G401.6 (cell line): ENCODE results near the gene CD34.

Experiments used
- FAIRE-seq: peaks from 2 replicates; lab custom pipeline; 2012; peaks lifted over from hg19 to GRCh38; lab: Jason Lieb, UNC

The CD34 gene

DNA sequence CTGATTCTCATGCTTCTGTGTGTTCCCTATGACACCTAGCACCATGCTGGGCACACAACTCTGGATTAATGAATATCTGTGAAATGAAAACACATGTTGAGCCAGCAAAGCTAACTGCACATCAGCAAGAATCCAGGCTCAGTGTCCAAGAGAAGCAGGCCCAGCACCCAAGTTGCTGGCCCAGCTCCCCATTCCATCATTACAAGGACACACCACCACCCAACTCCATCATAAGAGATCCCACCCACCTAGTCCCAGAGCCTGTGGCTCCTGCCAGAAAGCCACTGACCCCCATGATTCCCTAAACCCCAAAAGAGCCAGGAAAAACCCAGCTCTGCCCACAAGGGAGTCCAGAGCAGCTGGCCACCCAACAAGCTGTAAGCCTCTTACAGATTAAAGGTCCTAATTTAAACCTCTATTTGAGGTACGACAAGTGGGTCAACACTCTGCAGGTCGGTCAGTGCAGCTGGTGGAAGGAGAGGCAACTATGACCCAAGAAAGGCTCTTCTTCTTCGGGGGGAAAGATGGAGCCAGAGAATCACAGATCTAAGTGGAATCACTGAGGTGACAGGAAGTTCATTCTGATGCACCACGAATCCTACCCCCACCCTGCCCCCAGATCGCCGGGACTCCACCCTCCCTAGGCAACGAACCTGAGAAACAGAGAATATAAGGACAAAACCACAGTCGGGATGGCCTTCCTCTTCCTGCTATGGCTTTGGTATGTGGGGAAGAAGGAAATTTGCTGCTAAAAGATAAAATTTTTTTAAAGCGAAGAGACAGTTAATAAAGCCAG, 58.2 kb downstream of the CD34 start:
- FAIRE-seq = no peak

DNA sequence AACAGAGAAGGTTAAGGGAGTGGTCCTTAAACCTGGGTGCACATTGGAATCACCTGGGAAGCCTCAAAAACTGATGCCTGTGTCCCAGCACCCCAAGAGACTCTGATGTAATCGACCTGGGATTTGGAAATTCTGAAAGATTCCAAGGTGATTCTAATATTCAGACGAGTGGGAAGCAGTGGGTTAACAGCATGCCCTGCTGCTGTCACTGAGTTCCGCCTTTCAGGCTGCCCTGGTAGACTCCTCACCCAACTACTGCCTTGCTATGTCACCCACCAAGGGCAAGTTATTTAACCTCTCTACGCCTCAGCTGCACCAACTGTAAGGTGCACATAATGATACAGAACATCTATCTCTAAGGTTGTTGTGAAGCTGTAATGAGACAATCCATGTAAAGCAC, 59.2 kb downstream of the CD34 start:
- no peak for FAIRE-seq

DNA sequence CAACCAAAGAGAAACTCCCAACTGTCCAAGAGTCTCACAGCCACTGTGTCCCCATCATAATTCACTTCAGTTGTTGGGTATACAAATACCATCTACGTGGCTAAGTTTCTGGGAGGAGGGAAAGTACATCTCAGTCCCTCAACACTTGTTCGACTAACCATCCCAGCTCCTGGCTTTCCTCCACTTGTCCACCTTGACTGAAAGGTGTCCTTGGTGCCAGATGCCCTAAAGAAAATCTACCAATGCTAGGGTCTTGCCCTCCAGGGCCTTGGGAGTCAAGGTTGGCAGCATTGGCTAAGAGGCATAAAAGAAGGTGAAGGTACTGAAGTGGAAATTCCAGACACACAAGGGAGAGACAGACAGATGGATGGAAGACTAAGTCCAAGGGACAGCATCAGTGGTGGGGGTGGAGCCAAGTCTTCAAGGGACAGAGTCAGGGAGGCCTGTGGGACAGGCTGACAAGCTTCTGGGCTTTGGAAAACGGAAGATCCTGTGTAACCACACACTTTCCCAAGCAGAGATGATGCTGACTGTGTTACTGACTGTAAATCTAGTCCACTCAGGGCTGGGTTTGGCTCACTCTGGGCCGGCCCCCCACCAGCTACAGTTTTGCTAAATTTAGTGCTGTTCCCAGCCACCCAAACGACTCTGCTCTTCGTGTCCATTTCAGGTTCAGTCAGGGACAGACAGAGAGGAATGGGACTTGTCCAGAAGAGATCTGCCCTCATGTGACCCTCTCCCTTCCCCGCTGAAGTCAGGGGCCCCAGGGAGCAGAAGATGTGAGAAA, 60.1 kb downstream of the CD34 start:
- no peak for FAIRE-seq

DNA sequence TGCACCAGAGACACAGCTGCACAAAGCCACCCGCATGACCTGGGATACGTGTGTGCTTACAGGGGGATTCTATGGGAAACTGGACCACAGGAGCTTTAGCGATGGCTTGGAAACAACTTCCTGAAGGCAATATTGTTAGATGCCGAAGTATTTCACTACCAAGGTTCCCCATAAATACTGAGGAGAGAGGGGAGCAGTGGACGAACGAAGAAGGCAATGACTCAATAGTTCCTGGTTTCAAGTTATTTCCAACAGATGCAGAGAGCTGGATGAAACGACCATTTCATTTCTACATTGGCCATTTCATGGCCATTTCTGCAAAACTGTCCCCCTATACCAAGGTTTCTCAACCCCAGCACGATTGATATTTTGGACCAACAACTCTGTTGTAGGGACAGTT, 61.3 kb downstream of the CD34 start:
- FAIRE-seq = no peak

DNA sequence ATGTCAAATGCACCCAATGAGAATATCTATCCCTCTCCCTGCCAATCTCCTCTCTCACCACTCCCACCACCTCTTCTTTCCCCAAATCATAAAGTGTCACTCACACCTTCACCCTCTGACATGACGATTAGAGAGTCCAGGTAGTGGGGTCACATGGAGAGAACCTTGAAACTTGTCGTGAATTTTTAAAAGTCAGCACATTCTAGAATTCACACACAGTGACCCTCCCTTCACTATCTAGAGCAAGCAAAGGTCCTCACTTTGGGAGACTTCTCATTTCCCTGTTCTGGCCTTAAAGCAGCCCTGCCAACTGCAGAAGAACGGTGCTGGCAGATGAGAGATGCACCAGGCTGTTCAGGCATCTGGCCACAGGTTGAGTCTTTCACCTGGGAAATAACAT, 61.9 kb downstream of the CD34 start:
- no peak for FAIRE-seq

DNA sequence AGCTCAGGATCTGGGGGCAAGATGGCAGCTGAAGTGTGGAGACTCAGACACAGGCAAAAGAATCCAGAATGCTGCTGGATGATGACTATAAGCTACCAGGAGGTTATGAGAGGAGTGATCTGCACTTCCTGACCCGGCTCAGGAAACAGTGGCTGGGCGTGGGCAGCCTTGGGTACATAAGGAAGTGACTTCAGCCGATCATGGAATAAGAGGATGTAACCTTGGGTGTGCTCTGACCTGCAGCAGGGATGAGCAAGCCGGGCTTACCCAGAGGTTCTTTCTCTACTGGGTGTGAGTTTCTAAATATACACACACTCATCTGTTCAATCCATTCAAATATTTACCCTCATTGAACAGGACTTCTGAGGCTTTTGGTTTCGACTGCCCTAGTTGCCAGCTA, 62.7 kb downstream of the CD34 start:
- no peak for FAIRE-seq

DNA sequence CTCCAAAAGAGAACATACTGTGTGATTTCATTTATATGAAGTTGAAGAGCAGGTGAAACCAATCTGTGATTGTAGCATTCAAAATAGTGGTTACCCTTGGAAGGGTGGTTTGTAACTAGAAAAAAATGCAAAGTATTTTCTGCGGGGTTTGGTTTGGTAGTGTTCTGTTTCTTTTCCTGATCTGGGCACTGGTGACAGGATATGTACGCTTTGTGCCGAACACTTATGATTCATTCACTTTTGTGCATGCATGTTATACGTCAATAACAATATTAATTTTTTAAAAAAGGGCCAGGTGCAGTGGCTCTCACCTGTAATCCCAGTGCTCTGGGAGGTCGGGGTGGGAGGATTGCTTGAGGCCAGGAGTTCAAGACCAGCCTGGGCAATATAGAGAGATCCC, 63.8 kb downstream of the CD34 start:
- FAIRE-seq = no peak

DNA sequence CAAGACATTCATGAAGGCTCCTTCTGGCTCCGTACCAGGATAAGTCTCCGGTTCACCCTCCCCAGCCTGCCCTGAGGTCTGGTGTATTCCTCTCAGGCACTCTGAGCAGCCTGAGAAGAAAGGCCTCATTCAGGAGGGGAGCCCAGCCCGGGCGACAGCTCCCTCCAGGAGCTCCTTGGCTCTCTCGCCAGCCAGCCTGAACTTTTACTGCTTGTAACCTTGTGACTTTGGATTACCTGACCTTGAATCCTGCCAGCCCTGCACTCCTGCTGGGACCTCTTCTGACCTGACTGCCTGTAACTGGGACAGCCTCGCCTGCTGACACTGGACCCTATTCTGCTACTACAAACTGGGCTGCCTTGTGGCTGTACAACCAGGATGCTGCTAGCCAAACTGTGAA, 65.8 kb downstream of the CD34 start:
- no peak for FAIRE-seq

DNA sequence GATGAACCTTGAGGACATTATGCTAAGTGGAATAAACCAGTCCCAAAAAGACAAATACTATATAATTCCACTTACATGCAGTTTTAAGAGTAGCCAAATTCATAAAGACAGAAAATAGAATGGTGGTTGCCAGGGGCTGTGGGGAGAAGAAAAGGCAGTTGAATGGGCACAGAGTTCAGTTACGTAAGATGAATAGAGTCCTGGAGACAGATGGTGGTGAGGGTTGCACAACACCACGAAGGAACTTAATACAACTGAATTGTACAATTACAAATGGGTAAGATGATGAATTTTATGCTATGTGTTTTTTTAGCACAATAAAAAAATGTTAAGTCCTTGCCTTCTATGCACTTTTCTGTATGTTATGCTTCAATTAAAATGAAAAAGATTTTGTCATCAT, 66.6 kb downstream of the CD34 start:
- FAIRE-seq = no peak

DNA sequence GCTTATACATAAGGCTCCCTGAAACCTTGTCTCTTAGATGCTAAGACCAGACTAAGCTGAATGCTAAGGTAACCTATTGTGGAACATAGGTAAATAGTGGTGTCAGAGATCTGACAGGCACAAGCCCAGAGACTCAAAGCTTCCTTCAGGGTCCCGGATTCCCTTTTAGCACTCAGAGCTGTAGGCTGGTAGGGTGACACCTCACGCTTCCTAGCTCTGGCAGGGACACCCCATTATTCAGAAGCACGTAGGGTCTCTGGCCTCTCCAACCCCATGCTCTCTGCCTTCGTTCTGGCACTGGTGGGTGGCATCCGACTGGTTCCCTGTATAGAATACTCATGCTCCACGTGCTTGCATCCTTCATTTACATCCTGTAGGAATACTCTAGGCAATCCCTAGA, 68.4 kb downstream of the CD34 start:
- FAIRE-seq = no peak

DNA sequence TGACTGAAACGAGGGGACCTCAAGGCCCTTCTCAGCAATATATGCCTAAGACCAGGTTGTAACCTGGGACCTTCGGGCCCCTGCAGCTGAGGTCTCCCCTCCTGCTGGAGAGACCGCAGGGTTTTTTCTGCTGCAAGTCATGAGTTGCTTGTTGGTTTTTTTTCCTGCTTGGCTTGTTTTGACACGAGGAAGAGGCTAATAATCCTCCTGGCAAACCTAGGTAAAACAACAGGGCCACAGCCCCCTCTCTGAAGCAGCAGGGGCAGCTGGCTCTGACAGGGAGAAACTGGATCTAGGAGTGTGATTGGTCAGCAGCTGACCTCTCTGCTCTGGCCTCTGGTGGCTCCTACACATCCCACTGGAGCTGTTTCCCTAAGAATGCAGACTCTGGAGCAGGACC, 69.0 kb downstream of the CD34 start:
- no peak for FAIRE-seq

DNA sequence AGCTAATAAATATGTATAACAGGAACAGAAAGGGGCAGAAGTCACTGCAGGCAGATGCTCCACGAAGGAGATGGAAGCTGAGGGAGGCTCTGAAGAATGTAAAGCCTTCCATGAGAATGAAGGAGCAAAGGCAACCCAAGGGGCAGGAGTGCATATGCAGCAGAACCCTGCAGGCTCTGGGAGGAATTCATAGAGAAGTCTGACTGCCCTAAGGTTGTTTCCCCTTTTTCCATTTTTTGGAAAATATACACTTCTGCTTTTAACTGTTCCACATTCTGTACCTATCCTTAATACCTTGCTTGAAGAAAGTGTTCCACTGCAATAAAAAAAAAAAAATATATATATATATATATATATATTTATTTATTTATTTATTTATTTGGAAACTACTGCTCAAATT, 69.6 kb downstream of the CD34 start:
- no peak for FAIRE-seq

DNA sequence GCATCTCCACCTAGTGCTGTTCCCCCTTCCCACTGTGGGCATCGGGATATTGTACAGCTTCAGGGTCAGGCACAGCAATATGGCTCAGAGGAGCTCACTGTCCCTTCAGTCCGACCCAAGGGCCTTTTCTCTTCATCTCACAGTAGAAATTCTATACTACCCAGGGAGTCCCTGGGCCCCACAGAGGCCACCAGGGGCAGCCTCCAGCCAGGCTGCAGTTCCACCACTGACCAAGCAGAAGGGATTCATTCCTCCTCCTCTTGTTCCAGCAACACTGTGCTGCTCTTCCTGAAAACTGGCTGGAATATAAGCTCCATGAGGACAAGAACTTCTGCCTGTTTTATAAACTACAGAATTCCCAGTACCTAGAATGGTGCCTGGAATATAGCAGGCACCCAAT, 70.5 kb downstream of the CD34 start:
- FAIRE-seq = no peak

DNA sequence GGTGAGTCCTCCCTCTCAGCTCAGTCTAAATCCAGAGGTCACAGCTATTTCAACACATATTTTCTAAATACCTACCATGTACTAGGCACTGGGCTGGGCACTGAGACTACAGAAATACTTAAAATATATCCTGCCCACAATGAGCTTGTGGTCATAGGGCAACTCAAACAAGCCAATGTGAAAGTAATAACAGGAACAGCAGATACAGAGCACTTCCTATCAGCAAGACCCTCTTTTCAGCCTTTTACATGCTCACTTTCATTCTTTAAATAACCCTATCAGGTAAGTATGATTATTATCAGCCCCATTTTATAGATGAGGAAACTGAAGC, 71.9 kb downstream of the CD34 start:
- no peak for FAIRE-seq

DNA sequence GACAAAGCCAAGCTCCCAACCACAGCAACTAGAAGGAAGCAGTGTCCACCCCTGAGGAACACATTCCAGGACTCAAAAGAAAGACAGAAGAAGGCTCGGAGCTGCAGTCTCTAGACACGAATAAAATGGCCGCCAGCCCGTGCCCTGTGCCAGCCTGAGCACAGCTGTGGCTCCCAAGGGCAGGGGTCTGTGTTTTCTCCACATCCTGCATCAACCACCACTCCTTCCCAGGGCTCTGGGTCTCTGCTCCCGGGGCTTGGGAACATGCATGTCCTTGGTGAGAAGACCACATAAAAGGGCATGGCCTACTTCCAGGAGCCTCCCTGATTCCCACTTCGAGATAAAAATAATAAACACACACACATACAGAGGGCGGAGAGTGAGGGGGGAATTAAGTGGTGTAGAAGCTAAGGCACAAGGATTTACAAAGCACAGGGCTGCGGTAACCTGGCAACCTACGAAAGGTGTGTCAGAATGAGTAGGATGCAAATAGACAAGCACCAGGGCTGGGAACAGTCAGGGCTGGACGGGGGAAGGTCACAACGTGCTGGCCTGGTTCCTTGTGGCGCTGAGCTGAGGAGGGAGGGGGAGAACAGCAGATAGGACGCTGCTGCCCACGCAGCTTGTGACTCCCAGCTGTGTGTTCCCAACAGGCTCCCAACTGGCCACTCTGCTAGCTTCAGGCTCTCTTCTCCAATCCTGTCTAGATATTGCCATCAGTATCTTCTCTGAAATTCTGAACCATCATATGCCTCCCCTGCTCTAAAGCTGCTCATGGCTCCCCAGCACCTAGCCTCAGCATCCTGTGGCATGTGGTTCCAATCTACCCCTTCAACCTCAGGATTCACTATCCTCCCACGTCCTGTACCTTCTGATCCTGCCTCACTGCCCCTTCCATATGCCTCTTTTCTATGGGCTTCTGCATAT, 72.5 kb downstream of the CD34 start:
- no peak for FAIRE-seq

DNA sequence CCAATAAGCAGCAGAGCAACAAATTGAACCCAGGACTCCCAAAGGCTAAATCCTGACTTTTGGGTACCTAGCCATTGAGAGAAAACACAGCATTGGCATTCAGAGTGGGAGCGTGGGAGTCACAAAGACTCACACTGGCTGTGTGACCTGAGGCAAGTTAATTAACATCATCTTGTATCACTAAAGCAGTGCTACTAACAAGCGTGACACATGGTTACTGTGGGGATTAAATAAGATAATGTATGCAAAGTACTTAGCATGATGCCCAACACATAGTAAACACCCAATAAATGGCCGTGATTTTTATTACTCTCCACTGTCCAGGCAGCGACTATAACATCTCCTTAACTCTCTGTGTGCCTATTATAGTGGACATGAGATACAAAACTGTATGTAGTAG, 73.3 kb downstream of the CD34 start:
- no peak for FAIRE-seq

DNA sequence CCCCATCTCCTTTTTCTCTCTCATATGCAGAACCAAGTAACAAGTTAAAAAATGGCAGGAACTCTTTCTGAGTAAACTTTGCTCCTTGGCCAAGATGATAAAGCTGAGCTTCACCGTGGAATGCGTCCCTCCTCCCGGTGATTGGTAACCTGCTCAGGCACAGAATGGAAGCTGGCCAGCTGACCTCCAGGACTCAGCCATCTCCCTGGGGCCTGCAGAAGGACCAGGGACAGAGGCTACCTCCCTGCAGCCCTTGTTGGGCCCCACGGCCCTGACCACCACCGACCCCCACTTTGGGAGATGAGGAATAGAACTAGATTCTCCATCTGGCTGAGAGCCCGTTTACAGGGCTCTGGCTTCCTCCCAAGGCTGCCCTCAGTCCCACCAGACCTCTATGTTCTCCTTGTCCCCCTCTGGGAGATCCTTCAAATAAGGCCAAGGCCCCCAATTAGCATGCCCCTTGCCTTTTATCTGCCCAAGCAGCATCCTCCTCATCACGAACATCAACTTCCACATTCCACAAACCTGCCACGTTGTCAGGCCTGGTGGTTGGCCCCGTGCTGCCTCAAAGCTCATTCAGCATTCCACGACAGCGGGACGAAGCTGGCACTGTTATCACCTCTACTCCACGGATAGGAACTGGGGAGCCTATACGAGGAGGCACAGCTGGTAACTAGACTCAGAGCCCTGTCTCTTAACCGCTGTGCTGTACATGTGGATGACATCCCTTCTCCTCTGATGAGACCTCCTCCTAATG, 74.2 kb downstream of the CD34 start:
- no peak for FAIRE-seq

DNA sequence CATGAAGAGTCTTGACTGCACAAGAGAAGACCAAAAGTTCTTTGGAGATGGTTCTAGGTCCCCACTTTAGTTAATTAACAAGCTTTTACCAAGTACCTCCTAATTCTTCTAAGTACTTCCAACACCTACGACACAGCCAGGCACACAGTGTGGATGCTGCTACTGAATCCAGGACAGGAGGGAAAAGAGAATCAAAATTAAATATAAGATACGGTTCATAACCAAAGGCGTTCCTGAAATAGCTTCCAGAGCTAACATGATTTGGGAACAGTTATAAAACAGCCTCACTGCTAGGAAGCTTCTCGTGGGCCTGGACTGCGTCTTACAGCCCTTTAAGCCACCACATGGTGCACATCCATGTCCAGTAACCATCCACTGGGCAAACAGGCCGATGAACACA, 75.0 kb downstream of the CD34 start:
- no peak for FAIRE-seq

DNA sequence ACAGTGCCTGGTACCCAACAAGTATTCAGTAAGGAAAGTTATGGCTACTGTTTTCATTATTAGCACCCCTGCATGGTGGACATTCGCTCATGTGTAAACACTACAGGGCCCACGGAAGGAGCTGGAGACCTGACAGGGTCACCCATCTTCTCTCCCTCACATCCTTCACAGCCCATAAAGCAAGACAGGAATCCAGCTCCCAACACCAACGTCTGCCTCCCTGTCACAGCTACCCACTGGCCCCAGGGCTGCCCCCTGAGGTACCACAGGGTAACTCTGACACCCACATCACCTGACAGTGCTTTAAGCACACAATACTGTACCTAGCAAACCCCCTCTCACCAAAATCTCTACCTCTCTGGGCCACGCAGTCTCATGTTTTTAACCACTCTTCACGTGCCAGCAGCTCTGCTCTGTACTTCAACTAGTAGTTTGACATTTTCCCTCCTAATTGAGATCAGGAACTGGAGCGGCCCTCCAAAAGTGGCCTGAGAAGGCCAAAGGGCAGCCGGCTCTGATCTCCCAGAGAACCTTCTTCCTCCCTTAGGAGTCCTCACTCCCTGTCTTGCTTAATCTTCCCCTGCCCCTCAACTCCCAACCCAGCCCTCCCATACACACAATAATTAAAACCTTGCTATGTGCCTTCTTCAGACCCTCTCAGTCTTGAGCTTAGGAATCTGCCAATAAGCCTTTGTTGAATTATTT, 76.8 kb downstream of the CD34 start:
- FAIRE-seq = no peak

DNA sequence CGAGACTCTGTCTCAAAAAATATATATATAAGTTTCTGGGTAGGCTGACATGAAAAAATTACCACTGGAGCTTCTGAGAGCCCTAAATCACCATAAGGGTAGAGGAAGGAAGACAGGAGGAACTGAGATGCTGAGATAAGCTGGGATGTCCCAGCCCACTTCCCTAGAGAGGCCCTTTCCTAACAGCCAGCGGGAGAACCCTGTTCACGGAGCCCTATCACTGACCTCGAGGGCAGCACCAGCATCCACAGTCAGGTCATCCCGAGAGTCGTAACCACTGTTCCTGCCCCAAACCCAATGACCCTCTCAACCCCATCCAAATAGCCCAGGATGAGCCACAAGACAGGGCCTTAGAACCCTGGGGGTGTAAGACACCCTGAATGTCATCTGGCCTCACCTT, 77.5 kb downstream of the CD34 start:
- FAIRE-seq = no peak

DNA sequence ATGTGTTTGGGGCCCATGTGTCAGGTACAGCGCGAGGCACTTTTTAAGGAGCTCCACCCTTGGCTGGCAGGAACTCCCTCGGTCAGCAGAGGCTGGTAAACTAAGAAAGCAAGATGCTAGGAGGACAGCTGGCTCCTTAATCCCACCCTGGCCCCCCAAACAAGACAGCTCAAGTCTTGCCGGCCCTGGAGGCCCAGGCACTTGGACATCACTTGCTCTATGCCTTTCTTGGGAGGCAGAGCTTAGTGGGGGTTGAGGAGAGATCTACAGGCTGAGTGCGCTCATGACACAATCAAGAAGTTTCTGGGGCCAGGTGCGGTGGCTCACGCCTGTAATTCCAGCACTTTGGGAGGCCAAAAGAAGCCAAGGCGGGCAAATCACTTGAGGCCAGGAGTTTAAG, 78.1 kb downstream of the CD34 start:
- FAIRE-seq = no peak
